ENCODE data around the gene RASL10B. TPM values are rescaled to one million over a fixed set of nuclear protein-coding genes. Genes with fewer than 3 reads are reported as not detected.

The RASL10B gene
- polyA plus RNA-seq, 2 donors, result 0.28 to 0.53 TPM

GRCh38 chr17:35736236-35736635 is 4.8 kb downstream of the RASL10B start:
- no peak overlapping the region for H3K4me3 ChIP-seq (ENCODE audit: low read depth in 1 of 2, low read length in 2 of 2)
- 89 to 92% methylated on average over 5 of the region's 5 CpGs for WGBS, 2 donors
- no peak overlapping the region for H3K27ac ChIP-seq (ENCODE audit: low read depth in 2 of 2, low read length in 1 of 2)

DNA sequence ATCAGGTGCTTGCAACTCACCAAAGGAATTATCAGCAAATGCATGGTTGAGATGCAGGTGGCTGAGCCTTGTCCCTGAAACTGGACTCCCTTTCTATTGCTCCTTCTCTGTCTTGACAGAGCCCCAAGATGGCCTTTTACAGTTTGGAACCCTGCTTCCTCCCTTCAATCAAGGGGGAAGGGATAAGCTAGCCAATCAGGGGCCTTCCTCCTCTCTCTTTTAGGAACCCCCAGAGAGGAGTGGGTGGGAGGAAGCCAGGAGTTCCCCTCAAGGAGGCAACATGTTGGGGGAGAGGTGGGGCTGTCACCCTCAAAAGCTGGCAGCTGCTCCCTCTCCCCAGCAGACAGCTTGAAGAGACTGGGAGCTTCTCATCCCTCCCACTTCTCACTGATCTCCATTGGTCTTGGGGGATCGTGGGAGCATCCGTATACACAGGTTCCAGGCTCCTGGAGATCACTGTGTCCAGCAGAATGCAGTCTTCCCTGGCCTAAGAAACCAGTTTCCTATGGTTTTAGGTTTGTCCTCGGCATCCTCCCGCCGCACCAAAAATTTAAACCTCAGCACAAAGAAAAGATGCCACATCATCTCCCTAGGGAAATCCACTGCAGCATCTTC is 7.2 kb downstream of the RASL10B start:
- H3K4me1 ChIP-seq (ENCODE audit: control insufficient read depth in 2 of 2, insufficient read depth in 2 of 2, low read length in 1 of 2), result peaks cover 5 to 9% of the 10 kb centered on the region in 2 donors
- H3K4me3 ChIP-seq (ENCODE audit: low read depth in 1 of 2, low read length in 2 of 2), result no peak overlapping the region
- H3K9me3 ChIP-seq (ENCODE audit: control insufficient read depth in 2 of 2, insufficient read depth in 1 of 2, low read depth in 1 of 2, low read length in 1 of 2), result peaks cover 0 to 6% of the 10 kb centered on the region in 2 donors
- no peaks in the 10 kb centered on the region for H3K36me3 ChIP-seq (ENCODE audit: control insufficient read depth in 2 of 2, insufficient read depth in 2 of 2, low read length in 1 of 2)
- peaks cover 0 to 10% of the 10 kb centered on the region in 2 donors for H3K27me3 ChIP-seq (ENCODE audit: control insufficient read depth in 1 of 2, insufficient read depth in 2 of 2, low read length in 2 of 2)
- WGBS, 2 donors, result 82 to 88% methylated on average over 5 of the region's 5 CpGs
- no peak overlapping the region for H3K27ac ChIP-seq (ENCODE audit: low read depth in 2 of 2, low read length in 1 of 2)

More at GRCh38 chr17:35736236-35736635, 4.8 kb downstream of the RASL10B start:
- H3K9me3 ChIP-seq (ENCODE audit: control insufficient read depth in 2 of 2, insufficient read depth in 1 of 2, low read depth in 1 of 2, low read length in 1 of 2), result peaks cover 0 to 6% of the 10 kb centered on the region in 2 donors
- H3K36me3 ChIP-seq (ENCODE audit: control insufficient read depth in 2 of 2, insufficient read depth in 2 of 2, low read length in 1 of 2), result no peaks in the 10 kb centered on the region
- peaks cover 0 to 7% of the 10 kb centered on the region in 2 donors for H3K27me3 ChIP-seq (ENCODE audit: control insufficient read depth in 1 of 2, insufficient read depth in 2 of 2, low read length in 2 of 2)
- H3K4me1 ChIP-seq (ENCODE audit: control insufficient read depth in 2 of 2, insufficient read depth in 2 of 2, low read length in 1 of 2), result peaks cover 7 to 12% of the 10 kb centered on the region in 2 donors

DNA sequence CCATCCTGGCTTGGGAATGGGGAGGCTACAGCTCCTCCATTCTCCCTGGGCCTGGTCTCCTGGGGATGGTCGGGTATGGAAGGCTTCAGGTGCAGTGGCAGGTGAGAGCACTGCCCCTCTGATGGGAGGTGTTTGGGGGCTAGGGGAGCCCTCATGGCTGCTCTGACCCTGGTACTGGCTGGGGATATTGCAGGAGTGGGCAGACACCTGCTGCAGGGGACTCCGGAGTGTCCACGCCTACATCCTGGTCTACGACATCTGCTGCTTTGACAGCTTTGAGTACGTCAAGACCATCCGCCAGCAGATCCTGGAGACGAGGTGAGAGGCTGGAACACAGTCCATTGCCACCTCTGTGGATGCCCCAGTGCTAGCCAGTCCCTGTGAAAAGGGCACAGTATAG is 8.8 kb downstream of the RASL10B start:
- Histone ChIP-seq H3K9me3 (ENCODE audit: control insufficient read depth in 2 of 2, insufficient read depth in 1 of 2, low read depth in 1 of 2, low read length in 1 of 2) (peaks cover 0 to 6% of the 10 kb centered on the region in 2 donors), H3K4me3 (ENCODE audit: low read depth in 1 of 2, low read length in 2 of 2) (no peak overlapping the region), H3K27me3 (ENCODE audit: control insufficient read depth in 1 of 2, insufficient read depth in 2 of 2, low read length in 2 of 2) (peaks cover 0 to 10% of the 10 kb centered on the region in 2 donors), H3K4me1 (ENCODE audit: control insufficient read depth in 2 of 2, insufficient read depth in 2 of 2, low read length in 1 of 2) (peaks cover 5 to 9% of the 10 kb centered on the region in 2 donors), H3K27ac (ENCODE audit: low read depth in 2 of 2, low read length in 1 of 2) (no peak overlapping the region), H3K36me3 (ENCODE audit: control insufficient read depth in 2 of 2, insufficient read depth in 2 of 2, low read length in 1 of 2) (no peaks in the 10 kb centered on the region)
- 85 to 90% methylated on average over 7 of the region's 7 CpGs for WGBS, 2 donors

- peaks cover 5 to 9% of the 10 kb centered on the region in 2 donors for H3K4me1 ChIP-seq (ENCODE audit: control insufficient read depth in 2 of 2, insufficient read depth in 2 of 2, low read length in 1 of 2)
- 17 to 18% methylated on average over 67 to 73 of the region's 73 CpGs for WGBS, 2 donors
- peaks cover 0 to 6% of the 10 kb centered on the region in 2 donors for H3K9me3 ChIP-seq (ENCODE audit: control insufficient read depth in 2 of 2, insufficient read depth in 1 of 2, low read depth in 1 of 2, low read length in 1 of 2)
- no peak overlapping the region for H3K27ac ChIP-seq (ENCODE audit: low read depth in 2 of 2, low read length in 1 of 2)
- H3K36me3 ChIP-seq (ENCODE audit: control insufficient read depth in 2 of 2, insufficient read depth in 2 of 2, low read length in 1 of 2), result no peaks in the 10 kb centered on the region
- peaks cover 0 to 10% of the 10 kb centered on the region in 2 donors for H3K27me3 ChIP-seq (ENCODE audit: control insufficient read depth in 1 of 2, insufficient read depth in 2 of 2, low read length in 2 of 2)
- H3K4me3 ChIP-seq (ENCODE audit: low read depth in 1 of 2, low read length in 2 of 2), result peak overlapping the region in 1 of 2 donors; percentile 17
These were observed 9.8 kb downstream of the RASL10B start for GRCh38 chr17:35740997-35741931.

GRCh38 chr17:35742496-35742895 is 11.1 kb downstream of the RASL10B start:
- WGBS, 2 donors, result 68 to 74% methylated on average over 7 of the region's 7 CpGs
- peaks cover 5 to 9% of the 10 kb centered on the region in 2 donors for H3K4me1 ChIP-seq (ENCODE audit: control insufficient read depth in 2 of 2, insufficient read depth in 2 of 2, low read length in 1 of 2)
- H3K9me3 ChIP-seq (ENCODE audit: control insufficient read depth in 2 of 2, insufficient read depth in 1 of 2, low read depth in 1 of 2, low read length in 1 of 2), result peaks cover 0 to 6% of the 10 kb centered on the region in 2 donors
- H3K4me3 ChIP-seq (ENCODE audit: low read depth in 1 of 2, low read length in 2 of 2), result no peak overlapping the region
- no peaks in the 10 kb centered on the region for H3K36me3 ChIP-seq (ENCODE audit: control insufficient read depth in 2 of 2, insufficient read depth in 2 of 2, low read length in 1 of 2)
- H3K27me3 ChIP-seq (ENCODE audit: control insufficient read depth in 1 of 2, insufficient read depth in 2 of 2, low read length in 2 of 2), result peaks cover 0 to 10% of the 10 kb centered on the region in 2 donors
- no peak overlapping the region for H3K27ac ChIP-seq (ENCODE audit: low read depth in 2 of 2, low read length in 1 of 2)

DNA sequence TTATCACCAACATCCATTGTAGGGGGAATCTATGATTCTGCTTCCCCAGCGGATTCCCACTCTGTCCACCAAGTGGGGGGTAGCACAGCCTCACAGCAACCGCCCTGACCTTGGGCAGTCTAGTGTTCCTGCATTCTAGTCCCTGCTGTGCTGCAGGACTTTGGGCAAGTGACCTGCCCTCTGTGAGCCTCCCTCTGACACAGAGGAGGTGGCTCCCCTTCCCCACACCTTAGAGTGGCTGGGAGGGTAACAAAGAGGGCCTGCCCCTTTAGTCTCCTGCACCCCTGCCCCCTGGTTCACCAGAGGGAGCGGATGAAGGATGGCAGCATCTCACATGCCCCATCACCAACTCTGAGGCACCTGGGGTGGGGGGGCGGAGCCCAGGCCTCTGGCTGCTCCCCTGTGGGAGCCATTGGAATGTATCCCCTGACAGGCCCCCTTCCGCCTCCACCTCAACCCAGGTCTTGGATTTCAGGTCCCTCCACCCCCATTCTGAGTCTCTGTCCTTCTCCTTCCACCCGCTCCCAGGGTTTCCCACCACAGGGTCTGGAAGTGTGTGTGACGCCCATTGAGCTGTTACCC is 11.5 kb downstream of the RASL10B start:
- H3K9me3 ChIP-seq (ENCODE audit: control insufficient read depth in 2 of 2, insufficient read depth in 1 of 2, low read depth in 1 of 2, low read length in 1 of 2), result peaks cover 0 to 6% of the 10 kb centered on the region in 2 donors
- H3K4me3 ChIP-seq (ENCODE audit: low read depth in 1 of 2, low read length in 2 of 2), result no peak overlapping the region
- 69 to 71% methylated on average over 7 of the region's 7 CpGs for WGBS, 2 donors
- H3K27me3 ChIP-seq (ENCODE audit: control insufficient read depth in 1 of 2, insufficient read depth in 2 of 2, low read length in 2 of 2), result peaks cover 0 to 10% of the 10 kb centered on the region in 2 donors
- H3K4me1 ChIP-seq (ENCODE audit: control insufficient read depth in 2 of 2, insufficient read depth in 2 of 2, low read length in 1 of 2), result peaks cover 5 to 9% of the 10 kb centered on the region in 2 donors
- H3K36me3 ChIP-seq (ENCODE audit: control insufficient read depth in 2 of 2, insufficient read depth in 2 of 2, low read length in 1 of 2), result no peaks in the 10 kb centered on the region
- H3K27ac ChIP-seq (ENCODE audit: low read depth in 2 of 2, low read length in 1 of 2), result no peak overlapping the region

DNA sequence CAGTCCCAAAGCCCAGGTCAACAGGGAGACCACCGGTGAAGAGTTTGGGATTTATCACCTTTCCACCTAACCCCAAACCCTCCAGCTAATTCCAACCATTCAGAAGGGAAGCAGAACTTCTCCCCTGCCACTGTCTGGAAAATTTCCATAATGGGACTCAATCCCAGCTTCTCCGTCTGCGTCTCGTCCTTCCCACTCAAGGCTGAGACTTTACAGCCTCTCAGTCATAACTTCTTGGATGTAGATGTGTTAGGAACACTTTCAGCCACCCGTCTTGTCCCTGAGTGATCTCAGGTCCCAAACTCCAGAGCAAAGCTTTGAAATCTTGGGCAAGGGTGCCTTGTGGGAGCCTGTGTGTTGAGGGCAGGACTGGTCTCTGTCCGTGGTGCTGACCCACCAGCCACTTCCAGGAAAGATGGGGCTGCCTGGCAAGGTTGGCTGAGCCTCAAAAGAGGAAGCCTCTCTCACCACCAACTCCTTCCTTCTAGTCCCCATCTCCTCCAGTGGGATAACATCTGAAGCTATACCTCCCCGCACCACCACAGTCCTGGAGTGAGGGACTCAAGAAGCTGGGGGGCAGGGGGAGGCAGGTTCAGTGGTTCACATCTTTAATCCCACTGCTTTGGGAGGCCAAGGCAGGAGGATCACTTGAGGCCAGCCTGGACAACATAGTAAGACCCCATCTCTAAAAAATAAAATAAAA is 12.3 kb downstream of the RASL10B start:
- no peak overlapping the region for H3K27ac ChIP-seq (ENCODE audit: low read depth in 2 of 2, low read length in 1 of 2)
- H3K27me3 ChIP-seq (ENCODE audit: control insufficient read depth in 1 of 2, insufficient read depth in 2 of 2, low read length in 2 of 2), result peaks cover 0 to 10% of the 10 kb centered on the region in 2 donors
- 43 to 45% methylated on average over 7 of the region's 7 CpGs for WGBS, 2 donors
- no peak overlapping the region for H3K4me3 ChIP-seq (ENCODE audit: low read depth in 1 of 2, low read length in 2 of 2)
- H3K9me3 ChIP-seq (ENCODE audit: control insufficient read depth in 2 of 2, insufficient read depth in 1 of 2, low read depth in 1 of 2, low read length in 1 of 2), result peaks cover 0 to 6% of the 10 kb centered on the region in 2 donors
- H3K4me1 ChIP-seq (ENCODE audit: control insufficient read depth in 2 of 2, insufficient read depth in 2 of 2, low read length in 1 of 2), result peaks cover 5 to 14% of the 10 kb centered on the region in 2 donors
- no peaks in the 10 kb centered on the region for H3K36me3 ChIP-seq (ENCODE audit: control insufficient read depth in 2 of 2, insufficient read depth in 2 of 2, low read length in 1 of 2)

DNA sequence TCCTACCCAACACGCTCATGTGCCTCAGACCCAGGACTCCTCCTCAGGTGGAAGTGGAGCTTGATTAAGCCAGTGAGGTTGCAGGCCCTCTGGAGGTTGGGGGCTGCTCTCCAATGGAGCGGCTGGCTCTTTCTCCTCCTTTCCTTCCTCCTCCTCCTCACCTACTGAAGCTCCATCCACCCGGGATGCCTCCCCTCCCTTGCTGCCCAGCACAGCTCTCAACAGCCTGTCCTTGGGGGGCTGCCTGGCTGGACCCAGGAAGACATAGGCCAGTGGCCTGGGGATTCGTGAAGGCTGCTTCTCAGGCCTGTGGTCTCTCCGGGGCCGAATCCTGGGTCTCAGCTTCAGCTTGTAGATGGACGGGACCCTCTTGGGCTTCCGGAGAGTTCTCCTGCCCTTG is 13.4 kb downstream of the RASL10B start:
- peaks cover 0 to 10% of the 10 kb centered on the region in 2 donors for H3K27me3 ChIP-seq (ENCODE audit: control insufficient read depth in 1 of 2, insufficient read depth in 2 of 2, low read length in 2 of 2)
- H3K9me3 ChIP-seq (ENCODE audit: control insufficient read depth in 2 of 2, insufficient read depth in 1 of 2, low read depth in 1 of 2, low read length in 1 of 2), result peaks cover 0 to 6% of the 10 kb centered on the region in 2 donors
- H3K4me3 ChIP-seq (ENCODE audit: low read depth in 1 of 2, low read length in 2 of 2), result no peak overlapping the region
- no peaks in the 10 kb centered on the region for H3K36me3 ChIP-seq (ENCODE audit: control insufficient read depth in 2 of 2, insufficient read depth in 2 of 2, low read length in 1 of 2)
- WGBS, 2 donors, result 77 to 79% methylated on average over 8 of the region's 8 CpGs
- peaks cover 5 to 14% of the 10 kb centered on the region in 2 donors for H3K4me1 ChIP-seq (ENCODE audit: control insufficient read depth in 2 of 2, insufficient read depth in 2 of 2, low read length in 1 of 2)
- no peak overlapping the region for H3K27ac ChIP-seq (ENCODE audit: low read depth in 2 of 2, low read length in 1 of 2)

- peaks cover 5 to 14% of the 10 kb centered on the region in 2 donors for H3K4me1 ChIP-seq (ENCODE audit: control insufficient read depth in 2 of 2, insufficient read depth in 2 of 2, low read length in 1 of 2)
- H3K27ac ChIP-seq (ENCODE audit: low read depth in 2 of 2, low read length in 1 of 2), result no peak overlapping the region
- peaks cover 0 to 10% of the 10 kb centered on the region in 2 donors for H3K27me3 ChIP-seq (ENCODE audit: control insufficient read depth in 1 of 2, insufficient read depth in 2 of 2, low read length in 2 of 2)
- H3K4me3 ChIP-seq (ENCODE audit: low read depth in 1 of 2, low read length in 2 of 2), result no peak overlapping the region
- 85 to 88% methylated on average over 7 of the region's 7 CpGs for WGBS, 2 donors
- H3K36me3 ChIP-seq (ENCODE audit: control insufficient read depth in 2 of 2, insufficient read depth in 2 of 2, low read length in 1 of 2), result no peaks in the 10 kb centered on the region
- H3K9me3 ChIP-seq (ENCODE audit: control insufficient read depth in 2 of 2, insufficient read depth in 1 of 2, low read depth in 1 of 2, low read length in 1 of 2), result peaks cover 0 to 6% of the 10 kb centered on the region in 2 donors
These were observed 13.8 kb downstream of the RASL10B start for GRCh38 chr17:35745246-35745645.

Data from esophagus (tissue), 2 donors.